OCI-LY3 (cell line): ENCODE measurements around the gene ZMIZ1.

ENCODE experiments used
- H2AFZ ChIP-seq: fragments of 200-600, 300-600 bp; shearing (Covaris generic); 2 replicates; pipeline ENCODE4 v1.6.0; 2014; ENCODE audit warnings: antibody characterized with exemption, low read depth, low read length
- H3K27ac ChIP-seq: fragments of 200-600, 300-600 bp; sonication (generic); 2 replicates; pipeline ENCODE4 v1.5.1; 2014; ENCODE audit warnings: mild to moderate bottlenecking, low read length, moderate library complexity, mixed read lengths
- H3K27me3 ChIP-seq: fragments of 200-600, 300-600 bp; sonication (generic); 2 replicates; pipeline ENCODE4 v1.6.1; 2014; ENCODE audit warnings: low read depth, low read length, mixed read lengths
- H3K36me3 ChIP-seq: fragments of 200-600, 300-600 bp; sonication (generic); replicated peaks from 2 replicates; pipeline ENCODE3; 2014; ENCODE audit warnings: low read depth, low read length, mixed read lengths
- H3K4me1 ChIP-seq: fragments of 300-600, 200-600 bp; sonication (generic); 2 replicates; pipeline ENCODE4 v1.6.1; 2014; ENCODE audit warnings: low read length, mixed read lengths
- H3K4me2 ChIP-seq: fragments of 200-600, 300-600 bp; sonication (generic); 2 replicates; pipeline ENCODE4 v1.6.1; 2014; ENCODE audit warnings: low read length, mixed read lengths
- H3K4me3 ChIP-seq: fragments of 300-600, 200-600 bp; sonication (generic); 2 replicates; pipeline ENCODE4 v1.5.1; 2014; ENCODE audit warnings: antibody characterized with exemption, mild to moderate bottlenecking, low read length, moderate library complexity
- H3K79me2 ChIP-seq: fragments of 300-600, 200-600 bp; shearing (Covaris generic); 2 replicates; pipeline ENCODE4 v1.6.1; 2014; ENCODE audit warnings: mild to moderate bottlenecking, low read length, mixed read lengths
- H3K9ac ChIP-seq: fragments of 300-600, 200-600 bp; shearing (Covaris generic); 2 replicates; pipeline ENCODE4 v1.6.0; 2014; ENCODE audit warnings: mild to moderate bottlenecking, low read length, moderate library complexity
- H3K9me3 ChIP-seq: fragments of 200-600, 300-600 bp; shearing (Covaris generic); 2 replicates; pipeline ENCODE4 v1.6.1; 2014; ENCODE audit warnings: low read length, mixed read lengths; ENCODE audit not compliant: insufficient read depth
- H4K20me1 ChIP-seq: fragments of 200-600, 300-600 bp; sonication (generic); 2 replicates; pipeline ENCODE4 v1.6.1; 2016; ENCODE audit warnings: low read length, mixed read lengths; ENCODE audit not compliant: insufficient read depth
- EZH2phosphoT487 ChIP-seq: fragments of 200-600 bp; shearing (Covaris generic); IDR thresholded peaks from 2 replicates; pipeline ENCODE4 v1.6.1; 2018; ENCODE audit warnings: antibody characterized with exemption, mixed run types, low read depth
- TF ChIP-seq, protein P1 (sequence below): fragments of 200-600, 300-600 bp; sonication (generic); IDR thresholded peaks from 2 replicates; pipeline ENCODE4 v1.5.1; 2014; ENCODE audit warnings: antibody characterized with exemption, low read length, low read depth

The ZMIZ1 gene

DNA sequence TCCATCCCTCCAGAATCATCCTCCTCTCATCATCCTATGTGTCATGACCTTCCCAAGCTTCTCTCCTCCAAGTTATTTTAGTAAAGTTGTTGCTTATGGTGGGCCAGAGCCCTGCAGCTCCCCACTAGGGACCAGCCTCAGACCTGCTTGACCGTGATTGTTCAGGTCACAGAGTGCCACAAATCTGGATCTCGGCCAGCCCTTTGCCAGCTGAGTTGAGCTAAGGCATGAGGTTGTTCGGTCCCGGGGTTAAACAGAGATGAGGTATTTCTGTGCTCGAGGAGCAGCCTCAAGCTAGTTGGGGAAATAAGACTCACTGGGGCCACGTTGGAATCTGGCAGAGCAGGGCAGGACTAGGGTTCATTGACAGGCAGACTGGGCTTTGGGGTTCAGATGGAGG is 212.2 kb downstream of the ZMIZ1 start:
- TF ChIP-seq, protein P1, sequence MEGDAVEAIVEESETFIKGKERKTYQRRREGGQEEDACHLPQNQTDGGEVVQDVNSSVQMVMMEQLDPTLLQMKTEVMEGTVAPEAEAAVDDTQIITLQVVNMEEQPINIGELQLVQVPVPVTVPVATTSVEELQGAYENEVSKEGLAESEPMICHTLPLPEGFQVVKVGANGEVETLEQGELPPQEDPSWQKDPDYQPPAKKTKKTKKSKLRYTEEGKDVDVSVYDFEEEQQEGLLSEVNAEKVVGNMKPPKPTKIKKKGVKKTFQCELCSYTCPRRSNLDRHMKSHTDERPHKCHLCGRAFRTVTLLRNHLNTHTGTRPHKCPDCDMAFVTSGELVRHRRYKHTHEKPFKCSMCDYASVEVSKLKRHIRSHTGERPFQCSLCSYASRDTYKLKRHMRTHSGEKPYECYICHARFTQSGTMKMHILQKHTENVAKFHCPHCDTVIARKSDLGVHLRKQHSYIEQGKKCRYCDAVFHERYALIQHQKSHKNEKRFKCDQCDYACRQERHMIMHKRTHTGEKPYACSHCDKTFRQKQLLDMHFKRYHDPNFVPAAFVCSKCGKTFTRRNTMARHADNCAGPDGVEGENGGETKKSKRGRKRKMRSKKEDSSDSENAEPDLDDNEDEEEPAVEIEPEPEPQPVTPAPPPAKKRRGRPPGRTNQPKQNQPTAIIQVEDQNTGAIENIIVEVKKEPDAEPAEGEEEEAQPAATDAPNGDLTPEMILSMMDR = no peak
- TF ChIP-seq EZH2phosphoT487 = no peak
- no peak overlapping the region for H2AFZ ChIP-seq
- H3K9me3 ChIP-seq = no peaks in the 10 kb centered on the region
- H3K9ac ChIP-seq = no peak overlapping the region
- H3K4me3 ChIP-seq = no peak overlapping the region
- no peaks in the 10 kb centered on the region for H3K27me3 ChIP-seq
- H3K27ac ChIP-seq = no peak overlapping the region
- peaks cover 10% of the 10 kb centered on the region for H3K36me3 ChIP-seq
- H4K20me1 ChIP-seq = no peaks in the 10 kb centered on the region
- 0 out of 2 replicates have a peak, but pooled peaks cover 6% of the 10 kb centered on the region for H3K79me2 ChIP-seq
- H3K4me1 ChIP-seq = peaks cover 33% of the 10 kb centered on the region
- H3K4me2 ChIP-seq = no peak overlapping the region

GRCh38 chr10:79282388-79282787 is 213.6 kb downstream of the ZMIZ1 start:
- Histone ChIP-seq H4K20me1 (no peaks in the 10 kb centered on the region), H3K79me2 (peaks cover 13% of the 10 kb centered on the region; the same call in 1 of the 2 replicates), H3K9me3 (no peaks in the 10 kb centered on the region), H3K4me2 (no peak overlapping the region), H3K9ac (no peak overlapping the region), H3K27me3 (no peaks in the 10 kb centered on the region), H2AFZ (no peak overlapping the region), H3K36me3 (peaks cover 11% of the 10 kb centered on the region), H3K4me1 (peaks cover 47% of the 10 kb centered on the region), H3K4me3 (no peak overlapping the region), H3K27ac (no peak overlapping the region)
- TF ChIP-seq, protein P1 = no peak
- no peak for TF ChIP-seq EZH2phosphoT487

- Histone ChIP-seq H3K4me3 (no peak overlapping the region), H2AFZ (no peak overlapping the region), H3K79me2 (peaks cover 13% of the 10 kb centered on the region; the same call in 1 of the 2 replicates), H3K36me3 (peaks cover 5% of the 10 kb centered on the region), H3K4me2 (no peak overlapping the region), H4K20me1 (no peaks in the 10 kb centered on the region), H3K4me1 (peaks cover 50% of the 10 kb centered on the region), H3K9me3 (no peaks in the 10 kb centered on the region), H3K27ac (no peak overlapping the region), H3K9ac (no peak overlapping the region), H3K27me3 (no peaks in the 10 kb centered on the region)
- TF ChIP-seq, protein P1 = no peak
- no peak for TF ChIP-seq EZH2phosphoT487
These were observed 214.8 kb downstream of the ZMIZ1 start for GRCh38 chr10:79283616-79284015.

GRCh38 chr10:79284158-79284871 is 215.5 kb downstream of the ZMIZ1 start:
- Histone ChIP-seq H3K4me2 (peak overlapping the region; percentile 70), H3K79me2 (peaks cover 13% of the 10 kb centered on the region; the same call in 1 of the 2 replicates), H3K9ac (peak overlapping the region; percentile 76), H3K4me1 (peaks cover 50% of the 10 kb centered on the region), H3K27ac (peak overlapping the region; percentile 98), H4K20me1 (no peaks in the 10 kb centered on the region), H3K9me3 (no peaks in the 10 kb centered on the region), H2AFZ (no peak overlapping the region), H3K4me3 (peak overlapping the region; percentile 14; the same call in 1 of the 2 replicates), H3K27me3 (no peaks in the 10 kb centered on the region), H3K36me3 (peaks cover 5% of the 10 kb centered on the region)
- TF ChIP-seq, protein P1 = no peak
